Heart left ventricle (tissue), 13 donors: ENCODE data around the gene LIMS2.

ENCODE experiments used
- POLR2A ChIP-seq, 2 donors: fragments of 450-650 bp; IDR thresholded peaks; one replicate each; pipeline ENCODE4 v1.6.1; 2017; ENCODE audit warnings: antibody characterized with exemption in 2 of 2, mild to moderate bottlenecking in 2 of 2, moderate library complexity in 2 of 2
- TF ChIP-seq, protein P1 (sequence below), 12 donors: fragments of 200-600 bp; sonication (generic) in 4 of 12; IDR thresholded peaks; one replicate each; pipeline versions ENCODE4 v1.5.0 to v1.8.0; 2018 to 2022; ENCODE audit warnings: antibody characterized with exemption in 12 of 12, mild to moderate bottlenecking in 5 of 12
- donor health status: ischemic (EF 13 %, LVEDD 7.1; RV severe dilation, severe dysfunction).
- donor health status: DM: no; HTN: yes; CAD: no.
- donor health status: DM: no; HTN: no; CAD: no.
- donor health status: ischemic (EF 25% LVEDD 6.9; RV normal size, moderate dysfunction).
- donor health status: ischemic (EF 25% LVEDD 5.7; RV mildly dilated, moderate dysfunction).
- donor health status: ischemic (EF 35%, LVEDD 5.7; RV mildly dilated, moderate dysfunction).
- donor health status: nonischemic (EF 11% LVEDD 7.7; RV severe dilation, severe dysfunction).
- donor health status: DM: yes; HTN: yes; CAD: no.
- donor health status: PGD.
- donor health status: ischemic (EF 29% LVEDD 5.4; RV normal size, mild dysfunction).
- donor health status: nonischemic (EF 23%, LVEDD 6.1; RV moderate dilation, normal function).

DNA sequence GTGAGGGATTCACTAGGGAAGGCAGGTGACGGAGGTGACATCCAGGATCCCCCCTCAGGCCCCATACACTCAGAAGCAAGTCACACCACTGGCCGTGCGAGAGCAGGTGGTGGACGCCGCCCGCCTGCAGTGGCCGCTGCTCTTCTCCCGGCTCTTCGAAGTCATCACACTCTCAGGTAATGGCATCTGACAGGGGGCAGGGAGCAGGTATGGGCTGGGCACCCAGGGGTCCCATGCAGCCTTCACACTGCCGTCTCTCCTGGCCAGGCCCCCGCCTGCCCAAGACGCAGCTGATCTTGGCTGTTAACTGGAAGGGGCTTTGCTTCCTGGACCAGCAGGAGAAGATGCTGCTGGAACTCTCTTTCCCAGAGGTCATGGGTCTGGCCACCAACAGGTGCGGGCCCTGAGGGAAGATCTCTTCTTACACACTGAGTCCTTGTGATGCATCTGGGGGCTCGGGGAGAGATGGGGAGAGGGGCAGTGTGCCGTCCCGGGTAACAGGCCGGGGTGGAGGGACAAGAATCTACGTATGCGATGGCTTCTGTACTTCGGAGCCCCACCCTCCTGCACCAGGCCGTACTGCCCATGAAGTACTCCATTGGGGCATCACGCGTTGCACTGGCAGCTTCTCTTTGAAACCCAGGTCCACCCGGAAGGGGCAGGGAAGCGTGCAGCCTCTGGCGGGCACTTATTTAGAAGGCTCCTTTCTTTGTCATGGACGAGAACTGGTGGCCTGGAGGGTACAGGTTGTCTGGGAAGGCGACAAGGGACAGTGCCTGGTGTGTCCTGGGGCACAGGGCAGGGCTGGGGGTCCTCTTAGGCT lies 48.2 kb downstream of the LIMS2 start:
- no peak for TF ChIP-seq POLR2A (IDR thresholded peaks at IDR 0.05)
- TF ChIP-seq, protein P1, sequence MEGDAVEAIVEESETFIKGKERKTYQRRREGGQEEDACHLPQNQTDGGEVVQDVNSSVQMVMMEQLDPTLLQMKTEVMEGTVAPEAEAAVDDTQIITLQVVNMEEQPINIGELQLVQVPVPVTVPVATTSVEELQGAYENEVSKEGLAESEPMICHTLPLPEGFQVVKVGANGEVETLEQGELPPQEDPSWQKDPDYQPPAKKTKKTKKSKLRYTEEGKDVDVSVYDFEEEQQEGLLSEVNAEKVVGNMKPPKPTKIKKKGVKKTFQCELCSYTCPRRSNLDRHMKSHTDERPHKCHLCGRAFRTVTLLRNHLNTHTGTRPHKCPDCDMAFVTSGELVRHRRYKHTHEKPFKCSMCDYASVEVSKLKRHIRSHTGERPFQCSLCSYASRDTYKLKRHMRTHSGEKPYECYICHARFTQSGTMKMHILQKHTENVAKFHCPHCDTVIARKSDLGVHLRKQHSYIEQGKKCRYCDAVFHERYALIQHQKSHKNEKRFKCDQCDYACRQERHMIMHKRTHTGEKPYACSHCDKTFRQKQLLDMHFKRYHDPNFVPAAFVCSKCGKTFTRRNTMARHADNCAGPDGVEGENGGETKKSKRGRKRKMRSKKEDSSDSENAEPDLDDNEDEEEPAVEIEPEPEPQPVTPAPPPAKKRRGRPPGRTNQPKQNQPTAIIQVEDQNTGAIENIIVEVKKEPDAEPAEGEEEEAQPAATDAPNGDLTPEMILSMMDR (IDR thresholded peaks at IDR 0.05): no peak
